Fibroblast of lung (primary cell): ENCODE data around the gene TFDP2. TPM values are rescaled to one million over a fixed set of nuclear protein-coding genes. Genes with fewer than 3 reads are reported as not detected.

Experiments
- DNase-seq, 2 donors: peaks; one replicate each; pipeline versions ENCODE4 v3.0.0 to v3.0.0-alpha.2; 2010; ENCODE audit warnings: low read depth in 2 of 2
- H2AFZ ChIP-seq: 2 replicates; pipeline ENCODE4 v1.5.1; 2012; ENCODE audit warnings: low read length, control low read depth, inconsistent platforms
- H3K27ac ChIP-seq: 2 replicates; pipeline ENCODE4 v1.5.1; 2011; ENCODE audit warnings: low read length, control low read depth; ENCODE audit not compliant: insufficient read depth
- H3K27me3 ChIP-seq: 2 replicates; pipeline ENCODE4 v1.5.1; 2011; ENCODE audit warnings: mild to moderate bottlenecking, low read length; ENCODE audit not compliant: control insufficient read depth, insufficient read depth
- H3K36me3 ChIP-seq: 2 replicates; pipeline ENCODE4 v1.5.1; 2011; ENCODE audit warnings: low read length; ENCODE audit not compliant: control insufficient read depth, insufficient read depth
- H3K4me1 ChIP-seq: 2 replicates; pipeline ENCODE4 v1.5.1; 2011; ENCODE audit warnings: low read length; ENCODE audit not compliant: control insufficient read depth, insufficient read depth; ENCODE audit errors: extremely low read depth
- H3K4me2 ChIP-seq: 2 replicates; pipeline ENCODE4 v1.5.1; 2011; ENCODE audit warnings: low read length, control low read depth; ENCODE audit not compliant: insufficient read depth; ENCODE audit errors: extremely low read depth
- H3K4me3 ChIP-seq, 4 experiments: fragments of 200-600 bp in 1 of 4; sonication (generic) in 1 of 4; replicated peaks in 1 of 4; 2 replicates each; pipeline ENCODE4 v1.5.1; 2011 to 2016; ENCODE audit warnings: low read length in 4 of 4, low read depth in 3 of 4, mild to moderate bottlenecking in 3 of 4, control low read depth in 2 of 4, inconsistent platforms in 1 of 4, mixed read lengths in 1 of 4; ENCODE audit not compliant: insufficient read depth in 1 of 4; ENCODE audit errors: control extremely low read depth in 1 of 4
- H3K79me2 ChIP-seq: 2 replicates; pipeline ENCODE4 v1.5.1; 2012; ENCODE audit warnings: mild to moderate bottlenecking, low read length, inconsistent platforms; ENCODE audit not compliant: control insufficient read depth, insufficient read depth
- H3K9ac ChIP-seq: 2 replicates; pipeline ENCODE4 v1.5.1; 2011; ENCODE audit warnings: mild to moderate bottlenecking, low read length, control low read depth; ENCODE audit not compliant: insufficient read depth
- H3K9me3 ChIP-seq: 2 replicates; pipeline ENCODE4 v1.5.1; 2012; ENCODE audit warnings: low read depth, low read length; ENCODE audit not compliant: control insufficient read depth, insufficient read depth
- H4K20me1 ChIP-seq: 2 replicates; pipeline ENCODE4 v1.5.1; 2011; ENCODE audit warnings: low read length; ENCODE audit not compliant: control insufficient read depth, insufficient read depth; ENCODE audit errors: extremely low read depth
- EZH2 ChIP-seq: IDR thresholded peaks from 2 replicates; pipeline ENCODE4 v1.5.1; 2012; ENCODE audit warnings: low read length, control low read depth, mild to moderate bottlenecking; ENCODE audit errors: missing control alignments
- polyA plus RNA-seq, 2 donors: library from polyadenylated mRNA; depleted of rRNA in 1 of 2; stranded (reverse) in 1 of 2; unstranded in 1 of 2; fragments of >200 nt; gene quantifications; 2 replicates each; pipeline ENCODE4 v1.2.1, GENCODE V29; 2011 to 2012; ENCODE audit warnings: missing spikeins in 1 of 2
- total RNA-seq: library from RNA; depleted of rRNA; stranded (reverse); fragments of >200 nt; gene quantifications from 2 replicates; pipeline ENCODE4 v1.2.1, GENCODE V29; 2014
- TF ChIP-seq, protein P1 (sequence below), 2 donors: IDR thresholded peaks in 1 of 2; conservative IDR thresholded peaks in 1 of 2; 1 replicate in 1 of 2; 2 replicates in 1 of 2; pipeline ENCODE4 v1.5.1; 2011 to 2012; ENCODE audit warnings: low read length in 2 of 2, control low read depth in 1 of 2, inconsistent platforms in 1 of 2, low read depth in 1 of 2, mild to moderate bottlenecking in 1 of 2

The TFDP2 gene
- total and polyA plus RNA-seq, 2 donors (not counting 1 experiment from before 2014, with no cell fraction given): 25.1 to 83.7 TPM

DNA sequence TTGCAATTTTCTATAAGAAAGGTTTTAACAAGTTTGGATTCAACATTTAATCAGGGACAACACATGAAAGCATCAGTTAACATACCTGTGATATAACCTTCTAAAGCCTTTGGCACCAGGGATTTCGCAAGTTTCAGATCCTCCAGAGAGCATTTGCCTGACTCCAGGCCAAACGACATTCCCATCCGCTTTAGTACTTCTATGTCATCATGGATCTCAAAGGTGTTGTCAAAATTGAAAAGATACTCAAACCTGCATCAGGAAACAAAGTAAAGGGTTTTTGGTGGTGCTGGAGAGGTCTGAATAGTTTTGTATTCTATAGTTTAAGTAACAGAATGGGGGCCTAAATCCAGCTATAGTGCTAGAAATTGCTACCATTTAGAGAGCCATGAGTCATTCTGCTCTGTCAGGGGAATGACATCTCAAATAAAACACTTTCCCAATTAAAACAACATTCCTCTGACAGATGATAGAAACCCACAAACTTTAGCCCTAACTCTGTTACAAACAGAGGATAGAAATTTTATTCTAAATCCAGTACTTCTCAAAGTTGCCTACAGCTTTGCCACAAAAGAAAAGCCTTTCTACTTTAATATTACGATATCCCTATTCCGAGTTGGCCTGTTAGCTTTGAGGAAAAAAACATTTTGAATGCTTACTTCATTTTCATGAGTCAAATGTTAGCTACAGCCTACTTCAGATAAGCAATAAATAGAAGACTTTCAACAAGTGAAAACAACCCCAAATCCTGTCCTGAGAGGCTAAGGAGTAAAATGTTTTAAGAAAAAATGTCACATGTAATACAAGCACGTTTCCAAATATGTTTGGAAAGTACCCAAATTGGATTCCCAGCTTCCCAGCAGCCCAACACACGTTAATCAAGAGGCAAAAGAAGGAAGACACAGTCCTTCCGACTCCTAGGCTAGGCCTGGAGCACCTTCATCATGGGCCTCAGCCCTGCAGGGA, 189.5 kb downstream of the TFDP2 start:
- DNase-seq: peak; percentile 61 to 80
- H3K9ac ChIP-seq: no peak overlapping the region

DNA sequence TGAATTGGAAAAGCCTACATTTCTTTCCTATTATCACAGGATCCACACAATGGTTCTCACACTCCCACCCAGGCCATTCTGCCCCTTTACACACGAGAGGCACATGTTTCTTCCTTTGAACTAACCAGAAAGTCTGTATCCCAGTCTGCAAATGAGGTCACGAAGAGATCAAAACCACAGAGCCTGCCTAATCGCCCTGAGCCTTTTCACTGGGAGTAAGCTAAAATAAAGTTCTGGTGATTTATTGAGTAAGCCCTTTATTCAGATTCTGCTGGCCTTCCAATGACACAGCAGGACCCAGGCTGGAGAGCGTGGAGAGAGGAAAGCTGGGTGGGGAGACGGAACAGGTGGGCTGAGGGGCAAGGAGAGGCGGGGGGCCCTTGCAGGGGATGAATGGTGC, 194.2 kb downstream of the TFDP2 start:
- peak in 1 of 2 donors; percentile 81 for DNase-seq
- H2AFZ ChIP-seq: no peak overlapping the region
- H3K4me1 ChIP-seq: peaks cover under 1% of the 10 kb centered on the region
- H3K27me3 ChIP-seq: no peaks in the 10 kb centered on the region
- H3K9ac ChIP-seq: no peak overlapping the region
- H3K27ac ChIP-seq: no peak overlapping the region
- no peaks in the 10 kb centered on the region for H3K79me2 ChIP-seq
- H3K4me3 ChIP-seq: no peak overlapping the region
- H3K9me3 ChIP-seq: no peaks in the 10 kb centered on the region
- H4K20me1 ChIP-seq: no peaks in the 10 kb centered on the region
- TF ChIP-seq, protein P1, sequence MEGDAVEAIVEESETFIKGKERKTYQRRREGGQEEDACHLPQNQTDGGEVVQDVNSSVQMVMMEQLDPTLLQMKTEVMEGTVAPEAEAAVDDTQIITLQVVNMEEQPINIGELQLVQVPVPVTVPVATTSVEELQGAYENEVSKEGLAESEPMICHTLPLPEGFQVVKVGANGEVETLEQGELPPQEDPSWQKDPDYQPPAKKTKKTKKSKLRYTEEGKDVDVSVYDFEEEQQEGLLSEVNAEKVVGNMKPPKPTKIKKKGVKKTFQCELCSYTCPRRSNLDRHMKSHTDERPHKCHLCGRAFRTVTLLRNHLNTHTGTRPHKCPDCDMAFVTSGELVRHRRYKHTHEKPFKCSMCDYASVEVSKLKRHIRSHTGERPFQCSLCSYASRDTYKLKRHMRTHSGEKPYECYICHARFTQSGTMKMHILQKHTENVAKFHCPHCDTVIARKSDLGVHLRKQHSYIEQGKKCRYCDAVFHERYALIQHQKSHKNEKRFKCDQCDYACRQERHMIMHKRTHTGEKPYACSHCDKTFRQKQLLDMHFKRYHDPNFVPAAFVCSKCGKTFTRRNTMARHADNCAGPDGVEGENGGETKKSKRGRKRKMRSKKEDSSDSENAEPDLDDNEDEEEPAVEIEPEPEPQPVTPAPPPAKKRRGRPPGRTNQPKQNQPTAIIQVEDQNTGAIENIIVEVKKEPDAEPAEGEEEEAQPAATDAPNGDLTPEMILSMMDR (conservative IDR thresholded peaks at IDR 0.05 in 1 of 2, IDR thresholded peaks at IDR 0.05 in 1 of 2; ENCODE audit: low read depth in 1 of 2, low read length in 2 of 2): no peak
- TF ChIP-seq EZH2: no peak
- no peak overlapping the region for H3K4me2 ChIP-seq
- no peaks in the 10 kb centered on the region for H3K36me3 ChIP-seq

More for the DNA sequence above, 189.5 kb downstream of the TFDP2 start:
- peaks cover 2% of the 10 kb centered on the region for H3K4me1 ChIP-seq
- peak overlapping the region; percentile 64 for H3K27ac ChIP-seq
- no peak for TF ChIP-seq EZH2
- TF ChIP-seq, protein P1 (conservative IDR thresholded peaks at IDR 0.05 in 1 of 2, IDR thresholded peaks at IDR 0.05 in 1 of 2; ENCODE audit: low read depth in 1 of 2, low read length in 2 of 2): no peak
- no peaks in the 10 kb centered on the region for H3K27me3 ChIP-seq
- H3K4me2 ChIP-seq: peak overlapping the region; percentile 41
- no peak overlapping the region for H2AFZ ChIP-seq
- H3K4me3 ChIP-seq: no peak overlapping the region
- no peaks in the 10 kb centered on the region for H3K36me3 ChIP-seq
- H3K9me3 ChIP-seq: no peaks in the 10 kb centered on the region
- H3K79me2 ChIP-seq: no peaks in the 10 kb centered on the region
- no peaks in the 10 kb centered on the region for H4K20me1 ChIP-seq

DNA sequence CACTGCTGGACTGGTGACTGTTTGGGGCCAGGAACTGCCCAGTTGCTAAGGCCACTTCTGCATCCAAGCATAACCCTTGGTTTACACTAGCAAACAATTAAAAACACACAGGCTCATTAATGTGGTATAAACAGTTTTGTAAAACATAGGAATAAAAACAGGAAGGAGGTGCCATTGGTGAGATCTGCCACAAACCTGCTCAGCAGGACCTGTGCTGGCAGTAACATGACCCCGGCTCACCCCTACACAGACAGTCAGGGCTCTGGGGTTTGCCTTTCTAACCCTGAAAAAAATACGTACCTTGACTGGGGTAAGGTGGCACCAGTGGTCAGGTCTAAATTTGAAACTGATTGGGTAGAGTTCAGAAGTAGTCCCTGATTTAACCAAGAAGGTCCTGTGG, 196.7 kb downstream of the TFDP2 start:
- Histone ChIP-seq H3K4me1 (no peaks in the 10 kb centered on the region), H3K9me3 (no peaks in the 10 kb centered on the region), H3K36me3 (no peaks in the 10 kb centered on the region), H3K27ac (no peak overlapping the region), H3K4me3 (no peak overlapping the region), H4K20me1 (no peaks in the 10 kb centered on the region), H3K79me2 (no peaks in the 10 kb centered on the region), H2AFZ (no peak overlapping the region), H3K9ac (no peak overlapping the region), H3K27me3 (no peaks in the 10 kb centered on the region), H3K4me2 (no peak overlapping the region)
- DNase-seq: no peak
- TF ChIP-seq, protein P1 (conservative IDR thresholded peaks at IDR 0.05 in 1 of 2, IDR thresholded peaks at IDR 0.05 in 1 of 2; ENCODE audit: low read depth in 1 of 2, low read length in 2 of 2): no peak
- no peak for TF ChIP-seq EZH2
